ENCODE measurements around the gene MYOF.

DNA sequence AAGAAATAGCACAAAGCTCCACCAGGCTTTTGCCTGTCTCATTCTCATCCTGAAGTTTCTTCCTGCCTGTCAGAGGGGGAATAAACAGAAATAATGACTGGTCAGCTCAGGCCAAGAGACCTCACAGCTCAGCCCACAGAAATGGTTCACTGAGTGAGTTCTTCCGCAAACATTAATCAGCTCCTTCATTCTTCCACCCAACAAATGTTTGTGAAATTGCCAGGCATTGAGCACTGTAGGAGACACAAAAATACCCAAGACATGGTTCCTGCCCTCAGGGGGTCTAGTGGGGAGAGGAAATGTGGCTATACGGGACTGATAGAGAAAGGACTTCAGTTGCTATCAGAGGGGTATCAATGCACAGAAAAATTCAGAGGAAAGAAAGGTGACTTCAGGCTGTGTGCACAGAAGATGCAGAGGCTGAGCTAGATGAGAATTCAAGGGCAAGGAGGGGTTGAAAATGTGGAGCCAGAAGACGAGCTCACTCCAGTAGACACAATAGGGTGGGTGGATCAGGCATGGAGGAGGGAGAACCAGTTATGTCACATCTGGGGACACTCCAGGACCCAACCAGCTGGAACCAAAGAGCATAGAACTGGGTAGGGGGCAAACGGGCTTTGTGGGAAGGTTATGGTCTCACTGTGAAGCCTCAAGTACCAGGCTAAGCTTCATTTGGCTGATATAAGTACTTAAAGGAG, 20.9 kb downstream of the MYOF start:
- TF ChIP-seq, protein P1, sequence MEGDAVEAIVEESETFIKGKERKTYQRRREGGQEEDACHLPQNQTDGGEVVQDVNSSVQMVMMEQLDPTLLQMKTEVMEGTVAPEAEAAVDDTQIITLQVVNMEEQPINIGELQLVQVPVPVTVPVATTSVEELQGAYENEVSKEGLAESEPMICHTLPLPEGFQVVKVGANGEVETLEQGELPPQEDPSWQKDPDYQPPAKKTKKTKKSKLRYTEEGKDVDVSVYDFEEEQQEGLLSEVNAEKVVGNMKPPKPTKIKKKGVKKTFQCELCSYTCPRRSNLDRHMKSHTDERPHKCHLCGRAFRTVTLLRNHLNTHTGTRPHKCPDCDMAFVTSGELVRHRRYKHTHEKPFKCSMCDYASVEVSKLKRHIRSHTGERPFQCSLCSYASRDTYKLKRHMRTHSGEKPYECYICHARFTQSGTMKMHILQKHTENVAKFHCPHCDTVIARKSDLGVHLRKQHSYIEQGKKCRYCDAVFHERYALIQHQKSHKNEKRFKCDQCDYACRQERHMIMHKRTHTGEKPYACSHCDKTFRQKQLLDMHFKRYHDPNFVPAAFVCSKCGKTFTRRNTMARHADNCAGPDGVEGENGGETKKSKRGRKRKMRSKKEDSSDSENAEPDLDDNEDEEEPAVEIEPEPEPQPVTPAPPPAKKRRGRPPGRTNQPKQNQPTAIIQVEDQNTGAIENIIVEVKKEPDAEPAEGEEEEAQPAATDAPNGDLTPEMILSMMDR (optimal IDR thresholded peaks at IDR 0.05 in 1 of 3, IDR thresholded peaks at IDR 0.05 in 1 of 3, conservative IDR thresholded peaks at IDR 0.05 in 1 of 3; ENCODE audit: extremely low read depth in 1 of 3, insufficient read depth in 2 of 3, low read length in 3 of 3), result no peak
- TF ChIP-seq EZH2 (IDR thresholded peaks at IDR 0.05; ENCODE audit: low read length), result no peak
